AG09319 (cell line): Measurements from ENCODE around the gene CRY1.

Experiments used
- DNase-seq: peaks from one replicate; pipeline ENCODE4 v3.0.0-alpha.2; 2010; ENCODE audit warnings: low read depth; ENCODE audit errors: extremely low read depth
- TF ChIP-seq, protein P1 (sequence below): IDR thresholded peaks from 2 replicates; pipeline ENCODE4 v1.5.1; 2011; ENCODE audit warnings: low read depth, mild to moderate bottlenecking, inconsistent platforms, low read length, moderate library complexity

Gene CRY1

DNA sequence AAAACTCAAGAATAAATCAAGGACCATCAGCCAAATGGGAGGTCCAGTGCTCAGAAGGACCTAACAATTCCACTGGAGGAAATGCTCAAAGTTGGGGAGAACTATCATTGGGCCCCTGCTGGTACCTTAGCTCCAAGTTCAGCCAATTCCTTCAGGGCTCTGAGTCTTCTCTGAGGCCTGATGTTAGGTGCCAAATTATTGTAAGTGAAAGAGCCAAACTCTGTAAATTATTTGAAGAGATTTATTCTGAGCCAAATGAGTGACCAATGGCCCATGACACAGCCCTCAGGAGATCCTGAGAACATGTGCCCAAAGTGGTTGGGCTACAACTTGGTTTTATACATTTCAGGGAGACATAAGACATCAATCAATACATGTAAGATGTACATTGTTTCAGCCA, 145.9 kb downstream of the CRY1 start:
- TF ChIP-seq, protein P1, sequence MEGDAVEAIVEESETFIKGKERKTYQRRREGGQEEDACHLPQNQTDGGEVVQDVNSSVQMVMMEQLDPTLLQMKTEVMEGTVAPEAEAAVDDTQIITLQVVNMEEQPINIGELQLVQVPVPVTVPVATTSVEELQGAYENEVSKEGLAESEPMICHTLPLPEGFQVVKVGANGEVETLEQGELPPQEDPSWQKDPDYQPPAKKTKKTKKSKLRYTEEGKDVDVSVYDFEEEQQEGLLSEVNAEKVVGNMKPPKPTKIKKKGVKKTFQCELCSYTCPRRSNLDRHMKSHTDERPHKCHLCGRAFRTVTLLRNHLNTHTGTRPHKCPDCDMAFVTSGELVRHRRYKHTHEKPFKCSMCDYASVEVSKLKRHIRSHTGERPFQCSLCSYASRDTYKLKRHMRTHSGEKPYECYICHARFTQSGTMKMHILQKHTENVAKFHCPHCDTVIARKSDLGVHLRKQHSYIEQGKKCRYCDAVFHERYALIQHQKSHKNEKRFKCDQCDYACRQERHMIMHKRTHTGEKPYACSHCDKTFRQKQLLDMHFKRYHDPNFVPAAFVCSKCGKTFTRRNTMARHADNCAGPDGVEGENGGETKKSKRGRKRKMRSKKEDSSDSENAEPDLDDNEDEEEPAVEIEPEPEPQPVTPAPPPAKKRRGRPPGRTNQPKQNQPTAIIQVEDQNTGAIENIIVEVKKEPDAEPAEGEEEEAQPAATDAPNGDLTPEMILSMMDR: no peak
- no peak for DNase-seq

DNA sequence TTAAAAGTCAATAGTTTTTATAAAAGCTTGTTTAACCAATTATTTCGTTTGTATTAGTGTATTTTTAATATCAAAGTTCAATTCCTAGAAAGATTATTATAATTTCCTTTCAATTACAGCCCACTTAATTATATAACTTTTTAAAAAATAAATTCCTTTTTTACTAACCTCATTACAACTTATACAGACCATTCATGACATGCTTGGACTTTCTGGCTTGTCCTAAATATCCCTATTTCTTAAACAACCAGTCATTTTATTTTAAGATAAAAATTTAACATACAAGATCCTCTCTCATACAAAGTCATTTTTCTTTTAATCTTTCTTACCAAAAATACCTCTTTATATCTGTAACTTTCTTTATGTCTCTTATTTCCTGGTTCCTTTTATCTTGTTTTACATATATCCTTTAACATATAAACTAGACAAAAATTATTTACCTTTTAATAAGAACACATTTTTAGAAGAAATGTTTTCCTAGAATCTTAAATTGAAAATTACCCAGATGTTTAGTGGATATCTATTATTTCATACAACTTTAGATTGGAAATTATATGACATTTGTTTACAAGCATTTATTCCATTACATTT, 148.0 kb downstream of the CRY1 start:
- TF ChIP-seq, protein P1: no peak
- no peak for DNase-seq

DNA sequence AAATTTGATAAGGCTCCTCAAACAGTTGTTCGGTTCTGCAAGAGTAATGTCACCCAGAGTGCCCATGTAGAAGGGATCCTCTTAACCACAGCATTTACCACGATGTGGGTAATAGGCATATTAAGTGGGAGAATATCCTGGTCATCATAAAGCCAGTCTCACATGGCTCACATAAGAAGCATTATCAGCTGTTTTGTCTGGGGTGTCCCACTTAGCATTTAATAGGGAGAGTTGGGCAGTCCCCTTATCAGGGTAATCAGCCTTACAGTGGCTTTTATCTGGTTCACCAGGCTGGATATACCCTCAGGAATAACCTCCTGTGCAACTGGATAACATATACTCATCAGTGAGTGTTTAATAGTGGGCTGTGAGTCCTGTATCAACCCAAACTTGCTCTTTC, 150.6 kb downstream of the CRY1 start:
- DNase-seq: no peak
- TF ChIP-seq, protein P1: no peak

DNA sequence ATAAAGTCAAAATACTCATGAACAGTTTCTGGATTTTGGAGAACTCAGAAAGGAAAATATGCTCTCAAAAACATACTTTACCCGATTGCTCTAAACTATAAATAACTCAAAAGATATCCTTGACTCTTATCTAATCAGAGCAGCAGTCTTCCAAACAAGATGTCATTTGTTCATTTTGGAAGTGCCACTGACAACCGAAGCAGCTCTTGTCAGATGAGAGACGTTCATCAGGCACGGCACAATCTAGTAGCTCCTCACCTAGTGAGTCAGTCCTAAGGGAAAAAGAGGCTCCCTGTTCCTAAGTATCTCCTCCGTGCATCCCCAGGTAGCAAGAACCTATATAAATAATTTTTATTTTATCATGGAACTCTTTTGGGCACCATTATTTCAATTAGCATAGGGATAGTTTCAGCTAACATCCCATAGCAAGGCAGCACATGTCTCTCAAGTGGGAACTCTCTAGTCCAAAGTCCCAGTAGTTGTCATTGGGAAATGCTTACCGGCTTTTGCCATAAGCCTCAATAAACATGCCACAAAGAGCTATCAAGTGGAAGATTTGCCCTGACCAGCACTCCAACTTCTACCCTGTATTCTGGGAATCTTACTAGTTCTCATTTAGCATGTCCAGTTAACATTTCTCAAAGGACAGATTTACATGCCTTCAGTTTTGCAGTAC, 151.7 kb downstream of the CRY1 start:
- TF ChIP-seq, protein P1: no peak
- no peak for DNase-seq
